COLO668 (cell line): ENCODE results near the gene MEIS2.
A peak's percentile ranks its signal among the peaks of the same experiment; 100 is the strongest.

ENCODE experiments used
- DNase-seq: peaks from one replicate; lab custom pipeline; 2025; ENCODE audit not compliant: unreplicated experiment; lab: John Stamatoyannopoulos, UW

MEIS2 gene

GRCh38 chr15:37077623-37078351 is 22.6 kb downstream of the MEIS2 start:
- no peak for DNase-seq

- DNase-seq, result no peak
Observed at GRCh38 chr15:37076543-37076942, 23.8 kb downstream of the MEIS2 start.

- DNase-seq, result no peak
Observed at GRCh38 chr15:37075777-37076176, 24.6 kb downstream of the MEIS2 start.

GRCh38 chr15:37072181-37072580 is 28.2 kb downstream of the MEIS2 start:
- no peak for DNase-seq

- no peak for DNase-seq
Observed at GRCh38 chr15:37071134-37071533, 29.2 kb downstream of the MEIS2 start.

GRCh38 chr15:37070686-37071085 is 29.7 kb downstream of the MEIS2 start:
- DNase-seq, result no peak

GRCh38 chr15:37061996-37062395 is 38.4 kb downstream of the MEIS2 start:
- no peak for DNase-seq

- no peak for DNase-seq
Observed at GRCh38 chr15:37059086-37059485, 41.3 kb downstream of the MEIS2 start.

GRCh38 chr15:37058316-37058985 is 41.9 kb downstream of the MEIS2 start:
- DNase-seq, result no peak

GRCh38 chr15:37057831-37058230 is 42.5 kb downstream of the MEIS2 start:
- no peak for DNase-seq

GRCh38 chr15:37057256-37057655 is 43.1 kb downstream of the MEIS2 start:
- no peak for DNase-seq

GRCh38 chr15:37056177-37057121 is 43.9 kb downstream of the MEIS2 start:
- DNase-seq, result peak; percentile 7

GRCh38 chr15:37055481-37055880 is 44.9 kb downstream of the MEIS2 start:
- DNase-seq, result no peak

GRCh38 chr15:37054336-37054735 is 46.0 kb downstream of the MEIS2 start:
- DNase-seq, result no peak

GRCh38 chr15:37053166-37053565 is 47.2 kb downstream of the MEIS2 start:
- DNase-seq, result no peak

- DNase-seq, result no peak
Observed at GRCh38 chr15:37050345-37050744, 50.0 kb downstream of the MEIS2 start.

- no peak for DNase-seq
Observed at GRCh38 chr15:37046876-37047614, 53.3 kb downstream of the MEIS2 start.

- no peak for DNase-seq
Observed at GRCh38 chr15:37045859-37046740, 54.2 kb downstream of the MEIS2 start.

- DNase-seq, result no peak
Observed at GRCh38 chr15:37044915-37045648, 55.3 kb downstream of the MEIS2 start.
